ENCODE results near the gene VCPKMT. TPM values are rescaled to one million over a fixed set of nuclear protein-coding genes. Genes with fewer than 3 reads are reported as not detected.

The VCPKMT gene
- 8.9 TPM for total RNA-seq

GRCh38 chr14:50116181-50116956, at the start of gene VCPKMT:
VCPKMT (minus strand) TSS chr14:50116572; CDS start chr14:50116552, 20 bp downstream.

Small RNAs within 50 kb of the gene (small RNA-seq; reads per million reads assigned to genes)
- not detected for gene RF00019 (ENCODE audit: low replicate concordance)

Other genes starting within 250 kb of the VCPKMT start
- gene ARF6, start 223.5 kb downstream of the VCPKMT start, total RNA-seq: 63.1 TPM
- 38.8 TPM for gene SOS2, start 115.0 kb upstream of the VCPKMT start, total RNA-seq
- 17.4 TPM for gene L2HGDH, start 195.7 kb upstream of the VCPKMT start, total RNA-seq
- 13.9 TPM for gene DMAC2L, start 195.8 kb upstream of the VCPKMT start, total RNA-seq